Endodermal cell (in vitro differentiated cells): Measurements from ENCODE around the gene HLA-DQA1. TPM values are rescaled to one million over a fixed set of nuclear protein-coding genes. Genes with fewer than 3 reads are reported as not detected.

Experiments
- DNase-seq: peaks from one replicate; pipeline ENCODE4 v3.0.0-alpha.2; 2017
- H3K27ac ChIP-seq: 2 replicates; pipeline ENCODE4 v1.5.1; 2013; ENCODE audit warnings: mild to moderate bottlenecking, low read depth, low read length, moderate library complexity
- H3K27me3 ChIP-seq: 2 replicates; pipeline ENCODE4 v1.6.1; 2013; ENCODE audit warnings: mild to moderate bottlenecking, low read length, moderate library complexity; ENCODE audit not compliant: insufficient read depth, control insufficient read depth, poor library complexity, severe bottlenecking
- H3K36me3 ChIP-seq: 2 replicates; pipeline ENCODE4 v1.7.0; 2013; ENCODE audit warnings: mild to moderate bottlenecking, low read length, moderate library complexity; ENCODE audit not compliant: control insufficient read depth, insufficient read depth
- H3K4me1 ChIP-seq: one replicate; pipeline ENCODE4 v1.7.0; 2013; ENCODE audit warnings: low read length; ENCODE audit not compliant: control insufficient read depth, insufficient read depth
- H3K4me3 ChIP-seq: 2 replicates; pipeline ENCODE4 v1.5.1; 2013; ENCODE audit warnings: mild to moderate bottlenecking, low read length, moderate library complexity
- H3K9ac ChIP-seq: 2 replicates; pipeline ENCODE4 v1.6.1; 2013; ENCODE audit warnings: mild to moderate bottlenecking, low read length, moderate library complexity; ENCODE audit not compliant: poor library complexity, severe bottlenecking; ENCODE audit errors: extremely low read depth
- H3K9me3 ChIP-seq: 2 replicates; pipeline ENCODE4 v1.6.1; 2013; ENCODE audit warnings: mild to moderate bottlenecking, low read length, moderate library complexity; ENCODE audit not compliant: control insufficient read depth
- H3K27ac Mint-ChIP-seq: 2 replicates; pipeline ENCODE4 v1.8.0; 2020; ENCODE audit warnings: mixed read lengths
- H3K27me3 Mint-ChIP-seq: 2 replicates; pipeline ENCODE4 v1.8.0; 2021; ENCODE audit warnings: mild to moderate bottlenecking, mixed read lengths; ENCODE audit not compliant: insufficient read depth
- H3K36me3 Mint-ChIP-seq: 2 replicates; pipeline ENCODE4 v1.8.0; 2020; ENCODE audit warnings: low read depth, mixed read lengths
- H3K4me1 Mint-ChIP-seq: 2 replicates; pipeline ENCODE4 v1.8.0; 2020; ENCODE audit warnings: mixed read lengths
- H3K4me3 Mint-ChIP-seq: 2 replicates; pipeline ENCODE4 v1.8.0; 2020; ENCODE audit warnings: mild to moderate bottlenecking, moderate library complexity, mixed read lengths
- H3K9me3 Mint-ChIP-seq: 2 replicates; pipeline ENCODE4 v1.8.0; 2020; ENCODE audit warnings: mild to moderate bottlenecking, mixed read lengths
- WGBS, 2 experiments: methylation state at CpG; one replicate each; pipeline versions ENCODE4 v1.1.5 to v1.1.7; 2013; ENCODE audit warnings: missing lambda C conversion rate in 2 of 2, mixed read lengths in 1 of 2; ENCODE audit not compliant: insufficient coverage in 1 of 2, insufficient read length in 1 of 2; 5-methylcytosine and 5-hydroxymethylcytosine counted together
- total RNA-seq, 2 donors: library from RNA; stranded (reverse); fragmentation: NEBNext Ultra II Directional in 1 of 2; extraction: Animal tissue kit (Norgen Biotek cat#: 25700) in 1 of 2; gene quantifications; 2 replicates in 1 of 2; 3 replicates in 1 of 2; pipeline ENCODE4 v1.2.1, GENCODE V29; 2021
- TF ChIP-seq, protein P1 (sequence below): fragments of 200-600 bp; sonication (generic); conservative IDR thresholded peaks from 2 replicates; pipeline ENCODE4 v1.5.0; 2021; ENCODE audit warnings: antibody characterized with exemption, mild to moderate bottlenecking

Gene HLA-DQA1
- total RNA-seq, 2 donors from 2014 or later, result 0.97 TPM; not detected in 1

- H3K36me3 Mint-ChIP-seq, result no peaks in the 10 kb centered on the region
- H3K4me3 Mint-ChIP-seq, result no peak overlapping the region
- peaks cover 18% of the 10 kb centered on the region for H3K4me1 Mint-ChIP-seq
- Histone ChIP-seq H3K27me3 (no peaks in the 10 kb centered on the region), H3K9ac (no peak overlapping the region), H3K4me1 (no peaks in the 10 kb centered on the region), H3K36me3 (no peaks in the 10 kb centered on the region), H3K9me3 (peaks cover 5% of the 10 kb centered on the region), H3K27ac (no peak overlapping the region), H3K4me3 (no peak overlapping the region)
- 80 to 83% methylated on average over 1 to 2 of the region's 2 CpGs for WGBS, 2 experiments
- TF ChIP-seq, protein P1, sequence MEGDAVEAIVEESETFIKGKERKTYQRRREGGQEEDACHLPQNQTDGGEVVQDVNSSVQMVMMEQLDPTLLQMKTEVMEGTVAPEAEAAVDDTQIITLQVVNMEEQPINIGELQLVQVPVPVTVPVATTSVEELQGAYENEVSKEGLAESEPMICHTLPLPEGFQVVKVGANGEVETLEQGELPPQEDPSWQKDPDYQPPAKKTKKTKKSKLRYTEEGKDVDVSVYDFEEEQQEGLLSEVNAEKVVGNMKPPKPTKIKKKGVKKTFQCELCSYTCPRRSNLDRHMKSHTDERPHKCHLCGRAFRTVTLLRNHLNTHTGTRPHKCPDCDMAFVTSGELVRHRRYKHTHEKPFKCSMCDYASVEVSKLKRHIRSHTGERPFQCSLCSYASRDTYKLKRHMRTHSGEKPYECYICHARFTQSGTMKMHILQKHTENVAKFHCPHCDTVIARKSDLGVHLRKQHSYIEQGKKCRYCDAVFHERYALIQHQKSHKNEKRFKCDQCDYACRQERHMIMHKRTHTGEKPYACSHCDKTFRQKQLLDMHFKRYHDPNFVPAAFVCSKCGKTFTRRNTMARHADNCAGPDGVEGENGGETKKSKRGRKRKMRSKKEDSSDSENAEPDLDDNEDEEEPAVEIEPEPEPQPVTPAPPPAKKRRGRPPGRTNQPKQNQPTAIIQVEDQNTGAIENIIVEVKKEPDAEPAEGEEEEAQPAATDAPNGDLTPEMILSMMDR, result no peak
- H3K9me3 Mint-ChIP-seq, result peaks cover 3% of the 10 kb centered on the region
- no peak for DNase-seq
- no peaks in the 10 kb centered on the region for H3K27me3 Mint-ChIP-seq
- peak overlapping the region; percentile 17 for H3K27ac Mint-ChIP-seq
Observed at GRCh38 chr6:32635526-32636123, 1.6 kb upstream of the HLA-DQA1 start.

- no peak for DNase-seq
- TF ChIP-seq, protein P1, result no peak
- H3K4me3 Mint-ChIP-seq, result no peak overlapping the region
- WGBS, 2 experiments, result 83% methylated on average over 1 of the region's 3 CpGs; no CpG with 5 or more reads in 1 of the 2 experiments
- H3K4me3 ChIP-seq, result no peak overlapping the region
- H3K27ac ChIP-seq, result no peak overlapping the region
- H3K4me1 Mint-ChIP-seq, result peaks cover 18% of the 10 kb centered on the region
- H3K27me3 ChIP-seq, result no peaks in the 10 kb centered on the region
- no peaks in the 10 kb centered on the region for H3K27me3 Mint-ChIP-seq
- peaks cover 4% of the 10 kb centered on the region for H3K9me3 ChIP-seq
- H3K27ac Mint-ChIP-seq, result no peak overlapping the region
- H3K36me3 ChIP-seq, result no peaks in the 10 kb centered on the region
- H3K36me3 Mint-ChIP-seq, result no peaks in the 10 kb centered on the region
- no peaks in the 10 kb centered on the region for H3K9me3 Mint-ChIP-seq
- no peaks in the 10 kb centered on the region for H3K4me1 ChIP-seq
- no peak overlapping the region for H3K9ac ChIP-seq
Observed at GRCh38 chr6:32637883-32638282, 677 bp downstream of the HLA-DQA1 start.

DNA sequence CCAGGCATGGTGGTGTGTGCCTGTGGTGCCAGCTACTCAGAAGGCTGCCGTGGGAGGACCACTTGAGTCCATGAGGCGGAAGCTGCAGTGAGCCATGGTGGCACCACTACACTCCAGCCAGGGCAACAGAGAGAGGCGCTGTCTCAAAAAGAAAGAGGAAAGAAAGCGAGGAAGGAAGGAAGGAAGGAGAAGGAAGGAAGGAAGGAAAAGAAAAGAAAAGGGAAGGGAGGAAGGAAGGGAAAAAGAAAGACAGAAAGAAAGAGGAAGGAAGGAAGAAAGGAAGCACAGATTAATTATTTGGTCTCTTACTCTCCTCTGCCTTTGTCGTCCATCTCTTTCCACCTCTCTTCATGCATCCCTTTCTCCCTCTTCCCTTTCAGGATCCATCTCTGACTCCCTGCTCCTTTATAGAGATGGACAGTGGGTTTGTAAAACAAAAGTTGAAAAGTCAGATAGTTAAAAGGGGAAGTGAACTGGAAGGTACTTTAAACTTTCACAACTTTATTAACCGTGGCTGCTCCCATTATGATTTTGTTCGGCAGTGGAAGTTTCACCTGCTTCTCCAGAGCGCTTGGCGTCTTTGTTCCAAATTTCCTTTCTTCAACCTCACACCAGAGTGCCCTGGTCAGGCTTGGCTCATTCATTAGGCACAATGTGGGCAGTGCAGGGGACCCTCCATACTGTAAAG lies 1.5 kb downstream of the HLA-DQA1 start:
- no peak overlapping the region for H3K4me3 ChIP-seq
- 80 to 86% methylated on average over 5 to 9 of the region's 9 CpGs for WGBS, 2 experiments
- DNase-seq, result no peak
- Mint-ChIP-seq H3K36me3 (no peaks in the 10 kb centered on the region), H3K27ac (no peak overlapping the region), H3K4me1 (peaks cover 18% of the 10 kb centered on the region), H3K9me3 (no peaks in the 10 kb centered on the region), H3K27me3 (no peaks in the 10 kb centered on the region), H3K4me3 (no peak overlapping the region)
- H3K9me3 ChIP-seq, result peaks cover under 1% of the 10 kb centered on the region
- TF ChIP-seq, protein P1, result no peak
- H3K36me3 ChIP-seq, result no peaks in the 10 kb centered on the region
- H3K27me3 ChIP-seq, result no peaks in the 10 kb centered on the region
- H3K9ac ChIP-seq, result no peak overlapping the region
- H3K4me1 ChIP-seq, result no peaks in the 10 kb centered on the region
- no peak overlapping the region for H3K27ac ChIP-seq
